Fibroblast of pulmonary artery (primary cell): ENCODE results near the gene HRH1.
"Not testable (repeated sequence)": the region's sequence is repeated elsewhere in the genome, so short reads cannot be mapped to it uniquely, and the experiment has no call there.

Source experiments
- DNase-seq: peaks from one replicate; pipeline ENCODE4 v3.0.0-alpha.2; 2010; ENCODE audit warnings: low read depth
- H3K4me3 ChIP-seq: replicated peaks from 2 replicates; pipeline ENCODE4 v1.5.1; 2011; ENCODE audit warnings: low read depth, mild to moderate bottlenecking, control low read depth, low read length, moderate library complexity
- CTCF ChIP-seq: IDR thresholded peaks from 2 replicates; pipeline ENCODE4 v1.5.1; 2011; ENCODE audit warnings: mild to moderate bottlenecking, control low read depth, low read length, inconsistent platforms; ENCODE audit errors: missing control alignments

The HRH1 gene

GRCh38 chr3:11250902-11251806, 96.9 kb downstream of the HRH1 start:
- TF ChIP-seq CTCF: no peak
- no peak overlapping the region for H3K4me3 ChIP-seq
- DNase-seq: no peak

- H3K4me3 ChIP-seq: no peak overlapping the region
- no peak for TF ChIP-seq CTCF
- DNase-seq: no peak
Measured at GRCh38 chr3:11251807-11252176, 97.5 kb downstream of the HRH1 start.

GRCh38 chr3:11254876-11255275, 100.6 kb downstream of the HRH1 start:
- no peak for DNase-seq
- no peak for TF ChIP-seq CTCF
- H3K4me3 ChIP-seq: no peak overlapping the region

- not testable (repeated sequence) for H3K4me3 ChIP-seq, DNase-seq
Measured at GRCh38 chr3:11255537-11255936, 101.2 kb downstream of the HRH1 start.

GRCh38 chr3:11258958-11259357, 104.7 kb downstream of the HRH1 start:
- no peak overlapping the region for H3K4me3 ChIP-seq
- no peak for TF ChIP-seq CTCF
- DNase-seq: no peak

GRCh38 chr3:11260460-11260859, 106.2 kb downstream of the HRH1 start:
- no peak for DNase-seq
- TF ChIP-seq CTCF: no peak
- H3K4me3 ChIP-seq: no peak overlapping the region

- DNase-seq: no peak
Measured at GRCh38 chr3:11269007-11269406, 114.7 kb downstream of the HRH1 start.

More at GRCh38 chr3:11269007-11269406, 114.7 kb downstream of the HRH1 start:
- TF ChIP-seq CTCF: no peak
- no peak overlapping the region for H3K4me3 ChIP-seq
